A172 (cell line): ENCODE measurements around the gene NDST1. TPM values are rescaled to one million over a fixed set of nuclear protein-coding genes. Genes with fewer than 3 reads are reported as not detected.

Experiments
- DNase-seq: peaks from one replicate; pipeline ENCODE4 v3.0.0-alpha.2; 2015; ENCODE audit warnings: low spot score
- total RNA-seq: library from RNA; depleted of rRNA; stranded (reverse); fragments of >200 nt; shearing (Covaris generic); gene quantifications from 2 replicates; pipeline ENCODE4 v1.2.3, GENCODE V29; 2014

Gene NDST1
- total RNA-seq, 1 experiment from 2014 or later, result 55.4 TPM

DNA sequence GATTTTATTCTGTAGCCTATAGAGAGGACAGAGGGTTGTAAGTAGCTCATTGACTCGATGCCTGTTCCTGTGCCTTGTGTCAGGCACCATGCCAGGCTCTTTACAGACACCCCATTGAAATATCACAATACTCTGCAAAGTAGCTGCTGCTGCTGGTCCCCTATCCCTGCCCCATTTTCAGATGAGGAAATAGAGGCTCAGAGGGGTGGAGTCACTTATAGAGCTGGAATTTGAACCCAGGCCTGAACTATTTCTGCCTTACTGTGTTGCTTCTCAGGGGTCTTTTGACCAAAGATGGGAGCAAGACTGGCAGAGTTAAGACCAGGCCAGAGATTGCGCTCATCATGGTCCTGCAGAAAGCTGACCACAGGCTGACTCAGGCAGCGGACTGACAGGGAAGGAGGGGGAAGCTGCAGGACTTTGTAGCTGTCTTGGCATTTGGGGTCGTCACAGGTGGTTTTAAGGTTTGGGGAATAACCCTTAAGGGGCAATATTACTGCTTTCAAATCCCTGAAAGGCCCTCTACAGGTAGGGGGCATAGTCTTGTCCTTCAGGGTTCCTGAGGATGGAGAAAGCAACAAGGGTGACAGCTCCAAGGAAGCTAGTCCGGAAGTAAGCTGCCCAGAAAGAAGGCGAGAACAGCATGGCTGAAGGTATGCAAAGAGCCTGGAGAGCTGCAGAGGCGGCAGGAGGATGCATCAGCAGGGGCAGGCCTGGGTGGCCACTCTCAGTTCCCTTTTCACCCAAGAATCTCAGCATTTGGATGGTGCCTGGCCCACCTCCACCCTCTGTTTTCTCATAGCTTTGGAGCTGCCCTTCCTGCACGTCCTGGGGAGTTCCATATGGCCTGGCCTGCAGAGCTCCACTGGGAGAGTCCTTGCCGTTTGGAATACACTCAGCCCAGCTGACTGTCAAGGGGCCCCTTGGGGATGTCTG is 18.3 kb upstream of the NDST1 start:
- no peak for DNase-seq

DNA sequence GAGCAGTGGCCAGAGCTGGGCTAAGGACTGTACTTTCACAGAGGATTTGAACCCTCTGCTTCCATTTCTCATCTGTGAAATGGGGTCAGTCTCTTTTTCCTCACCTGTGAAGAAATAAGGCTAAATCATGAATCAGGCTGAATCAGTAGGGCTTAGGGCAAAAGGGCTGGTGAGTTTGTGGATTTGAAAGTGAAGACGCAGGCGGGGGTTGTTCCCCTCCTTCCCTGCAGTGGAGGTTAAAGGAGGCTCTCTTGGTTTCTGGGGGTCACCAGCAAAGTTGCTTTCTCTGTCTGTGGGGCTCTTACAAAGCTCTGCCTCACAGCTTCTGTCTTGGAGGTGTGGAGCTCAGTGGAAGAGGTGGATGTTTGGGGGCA is 17.6 kb upstream of the NDST1 start:
- DNase-seq, result no peak

DNA sequence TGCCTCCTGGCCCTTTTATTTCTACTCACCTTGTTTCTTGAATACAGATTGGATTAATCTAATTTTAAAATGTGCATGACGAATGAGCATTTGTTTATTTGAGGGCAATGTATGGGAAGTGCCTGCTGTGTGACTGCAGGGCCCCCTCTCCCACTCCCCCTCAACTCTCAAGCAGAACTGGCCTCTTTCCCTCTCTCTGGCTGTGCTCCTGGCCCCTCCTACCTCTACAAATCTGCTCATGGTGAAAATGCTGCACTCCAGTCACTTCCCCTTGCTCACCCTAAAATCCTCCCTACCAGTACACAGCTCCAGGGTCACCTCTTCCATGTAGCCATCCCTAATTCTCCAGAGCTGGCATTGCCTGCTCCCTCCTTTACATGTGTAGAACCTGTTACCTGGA is 17.2 kb upstream of the NDST1 start:
- no peak for DNase-seq

DNA sequence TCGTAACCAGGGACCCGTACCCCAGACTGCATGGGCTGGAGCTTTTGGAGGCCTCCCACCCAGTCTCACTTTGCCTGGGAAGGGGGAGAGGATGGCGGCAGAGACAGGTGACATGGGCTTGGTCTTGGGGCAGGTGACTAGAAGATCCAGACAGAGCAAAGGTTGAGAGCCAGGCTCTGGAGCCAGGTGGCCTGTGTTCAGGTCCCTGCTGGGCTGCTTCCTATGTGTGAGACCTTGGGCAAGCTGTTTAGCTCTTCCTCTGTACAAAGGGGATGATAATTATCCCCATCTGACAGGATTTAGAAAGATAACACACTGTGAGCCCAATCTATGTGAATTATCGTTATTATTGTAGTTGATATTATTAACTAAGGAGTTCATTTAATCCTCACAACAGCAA is 16.1 kb upstream of the NDST1 start:
- DNase-seq, result no peak

DNA sequence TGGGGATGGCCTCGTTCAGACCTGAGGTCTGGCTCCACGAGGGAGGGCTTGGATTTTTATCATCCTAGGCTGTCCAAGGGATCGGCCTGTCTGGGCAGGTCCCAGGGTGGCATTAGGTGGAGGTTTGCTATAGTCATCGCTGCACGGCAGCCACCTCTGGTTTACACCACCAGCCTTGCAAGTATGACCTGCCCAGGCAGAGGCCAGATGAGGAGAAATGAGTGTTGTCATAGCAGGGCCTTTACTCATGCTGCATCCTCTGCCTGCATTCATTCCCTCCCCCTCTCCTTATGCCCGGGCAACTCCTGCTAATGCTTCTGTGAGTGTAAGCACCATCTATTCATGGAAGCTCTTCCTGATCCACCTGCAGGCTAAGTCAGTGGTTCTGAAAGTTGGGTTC is 15.3 kb upstream of the NDST1 start:
- DNase-seq, result peak; percentile 90

DNA sequence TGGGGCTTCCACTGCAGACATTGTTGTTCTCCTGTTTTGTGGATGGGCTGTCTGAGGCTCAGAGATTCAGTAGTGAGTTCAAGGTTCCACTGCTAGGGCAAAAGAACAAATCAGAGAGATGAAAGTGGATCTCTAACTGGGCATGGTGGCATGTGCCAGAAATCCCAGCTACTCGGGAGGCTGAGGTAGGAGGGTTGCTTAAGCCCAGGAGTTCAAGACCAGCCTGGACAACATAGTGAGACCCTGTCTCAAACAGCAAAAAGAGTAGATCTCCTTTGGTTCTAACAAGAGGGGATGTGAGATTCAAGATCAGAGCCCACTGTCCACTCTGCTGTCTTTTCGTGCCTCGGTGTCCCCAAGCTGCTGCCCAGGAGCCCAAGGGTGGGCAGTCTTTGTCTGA is 11.8 kb upstream of the NDST1 start:
- DNase-seq, result no peak

DNA sequence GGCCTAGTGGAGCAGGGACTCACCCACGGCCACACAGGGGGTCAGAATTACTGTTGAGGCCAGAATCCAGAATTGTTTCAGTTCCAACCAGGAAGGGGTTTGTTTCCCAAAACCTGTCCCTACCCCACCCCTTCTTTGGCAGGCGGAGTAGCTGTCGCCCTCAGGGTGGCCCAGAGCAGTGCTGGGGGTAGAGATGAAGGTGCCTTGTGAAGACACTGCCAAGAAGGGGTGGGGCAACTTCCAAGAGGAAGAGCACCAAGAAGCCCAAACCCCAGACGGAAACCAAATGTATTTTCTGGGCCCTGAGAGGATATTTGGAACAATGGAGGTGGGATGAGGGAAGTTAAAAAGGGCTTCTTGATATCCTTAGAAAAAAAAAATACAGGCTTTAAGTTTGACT is 11.4 kb upstream of the NDST1 start:
- no peak for DNase-seq

DNA sequence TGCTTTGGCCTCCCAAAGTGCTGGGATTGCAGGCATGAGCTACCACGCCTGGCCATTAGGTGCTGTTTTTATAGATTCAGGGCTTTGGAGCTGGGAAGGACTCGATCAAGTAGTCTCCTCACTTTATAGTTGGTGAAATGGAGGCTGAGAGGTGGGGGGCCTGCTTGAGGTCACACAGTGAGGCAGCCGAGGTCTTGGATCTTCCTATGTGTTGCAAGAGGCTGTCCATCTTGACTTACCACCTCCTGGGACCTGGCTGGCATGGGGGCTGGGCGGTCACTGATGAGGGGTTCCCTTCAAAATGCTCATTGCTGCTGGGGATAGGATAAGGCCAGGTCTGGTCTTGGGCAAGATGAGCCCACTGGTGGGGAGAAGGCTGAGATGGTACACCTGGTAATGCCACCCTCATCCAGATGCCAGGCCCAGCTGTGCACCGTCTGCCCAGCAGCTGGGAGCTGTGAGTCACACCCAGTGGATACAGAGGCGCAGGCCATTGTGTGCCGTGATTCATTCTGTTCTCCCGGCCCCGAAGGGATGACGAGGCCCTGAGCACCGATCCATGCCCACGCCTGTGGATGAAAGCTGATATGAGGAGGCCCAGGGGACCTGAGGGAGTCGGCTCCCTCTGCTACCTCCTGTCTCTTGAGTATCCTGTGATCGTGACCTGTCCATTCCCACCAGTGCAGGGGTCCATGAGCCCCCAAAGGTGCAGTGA is 10.5 kb upstream of the NDST1 start:
- DNase-seq, result peak; percentile 97

DNA sequence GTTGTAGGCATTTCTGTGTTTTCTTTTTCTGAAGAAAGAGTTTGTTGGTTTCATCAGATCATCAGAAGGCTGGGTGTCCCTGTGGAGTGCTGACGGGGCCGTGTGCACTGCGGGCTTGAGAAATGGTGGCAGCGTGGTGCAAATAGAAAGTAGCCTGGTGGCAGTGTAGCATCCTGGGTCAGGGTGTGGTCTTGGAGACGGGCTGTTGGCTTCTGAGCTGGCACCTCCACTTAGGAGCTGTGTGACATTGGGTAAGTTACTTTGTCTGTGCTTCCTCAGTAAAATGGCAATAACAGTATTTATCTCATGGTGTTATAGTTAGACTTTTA is 10.0 kb upstream of the NDST1 start:
- no peak for DNase-seq

DNA sequence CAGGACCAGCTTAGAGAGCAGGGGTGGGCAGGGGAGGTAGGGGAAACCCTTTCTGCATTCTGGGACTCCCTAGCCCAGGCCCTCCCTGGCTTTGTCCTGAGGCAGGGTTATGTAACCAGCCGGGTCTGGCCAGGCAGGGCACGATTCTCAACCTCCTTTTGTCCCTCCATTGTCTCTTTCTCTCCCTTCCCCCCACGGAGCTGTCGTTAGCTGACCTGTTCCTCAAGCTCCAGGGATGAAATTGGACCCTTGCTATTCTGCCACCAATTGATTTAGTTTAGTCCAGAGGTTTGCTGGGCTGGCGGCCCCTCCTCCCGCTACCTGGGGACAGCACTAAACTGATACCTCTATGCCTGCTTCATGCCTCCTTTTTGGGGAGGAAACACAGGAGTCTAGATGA is 9.4 kb upstream of the NDST1 start:
- DNase-seq, result no peak

DNA sequence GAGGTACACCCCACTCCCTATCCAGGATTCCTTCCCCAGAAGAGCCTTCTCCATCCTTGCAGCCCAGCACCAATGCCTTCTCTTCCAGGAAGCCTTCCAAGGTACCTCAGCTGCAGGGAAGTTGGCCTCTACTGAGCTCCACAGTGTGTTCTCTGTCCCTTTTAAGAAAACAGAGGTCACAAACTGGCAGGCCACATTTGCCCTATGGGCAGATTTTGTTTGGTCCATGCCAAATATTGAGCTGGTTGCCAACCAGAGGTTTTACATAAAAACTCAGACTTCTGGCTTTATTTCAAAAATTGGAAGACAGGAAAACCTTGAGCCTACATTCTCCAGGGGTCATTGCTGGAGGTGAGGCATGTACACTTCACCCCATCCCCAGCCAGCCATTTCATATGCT is 9.0 kb upstream of the NDST1 start:
- no peak for DNase-seq

DNA sequence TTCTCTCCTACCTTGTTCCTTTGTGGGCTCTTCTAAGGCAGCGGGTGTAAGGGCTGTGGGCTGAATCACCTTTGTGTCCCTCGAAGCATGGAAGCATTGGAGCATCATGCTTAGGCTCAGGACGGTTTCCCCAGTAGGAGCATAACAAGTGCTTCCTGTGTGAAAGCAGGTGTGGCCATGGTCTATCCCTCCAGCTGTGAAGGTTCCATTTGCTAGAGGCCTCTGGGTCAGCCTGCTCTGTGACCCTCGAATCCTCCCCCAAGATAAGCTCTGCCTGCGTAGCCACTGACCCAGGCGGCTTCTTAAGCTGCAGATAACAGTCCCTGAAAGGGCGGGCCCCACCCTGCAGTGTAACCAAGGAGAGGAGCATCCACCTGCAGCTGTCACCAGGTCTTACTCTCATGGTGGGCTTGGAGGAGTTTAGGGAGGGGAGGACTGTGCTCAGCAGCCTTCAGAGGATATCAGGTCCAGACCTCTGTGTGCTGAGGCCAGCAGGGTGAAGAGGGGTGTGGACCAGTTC is 8.4 kb upstream of the NDST1 start:
- DNase-seq, result no peak

DNA sequence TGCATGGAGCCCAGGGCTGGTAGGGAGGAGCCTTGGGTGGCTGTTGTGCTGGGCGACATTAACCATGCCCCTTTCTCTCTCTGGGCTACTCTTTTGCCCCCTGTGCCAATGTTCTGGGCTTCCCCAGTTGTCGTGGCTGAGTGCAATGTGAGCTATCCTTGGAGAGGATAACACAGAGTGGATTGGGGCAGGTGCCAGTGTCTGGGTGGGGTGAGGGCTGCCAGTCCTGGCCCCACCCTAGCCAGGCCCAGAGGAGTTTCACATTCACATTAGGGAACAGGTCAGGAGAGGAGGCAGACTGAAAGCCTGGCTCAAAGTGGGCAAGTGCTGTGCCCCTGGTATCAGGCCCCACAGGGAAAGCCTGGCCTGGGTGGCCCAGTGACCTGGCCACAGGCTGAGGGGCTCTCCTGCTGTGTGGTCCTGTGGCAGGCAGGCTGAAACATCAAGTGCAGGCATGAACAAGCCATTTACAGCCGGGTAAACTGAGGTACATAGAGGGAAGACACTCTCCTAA is 7.5 kb upstream of the NDST1 start:
- no peak for DNase-seq

DNA sequence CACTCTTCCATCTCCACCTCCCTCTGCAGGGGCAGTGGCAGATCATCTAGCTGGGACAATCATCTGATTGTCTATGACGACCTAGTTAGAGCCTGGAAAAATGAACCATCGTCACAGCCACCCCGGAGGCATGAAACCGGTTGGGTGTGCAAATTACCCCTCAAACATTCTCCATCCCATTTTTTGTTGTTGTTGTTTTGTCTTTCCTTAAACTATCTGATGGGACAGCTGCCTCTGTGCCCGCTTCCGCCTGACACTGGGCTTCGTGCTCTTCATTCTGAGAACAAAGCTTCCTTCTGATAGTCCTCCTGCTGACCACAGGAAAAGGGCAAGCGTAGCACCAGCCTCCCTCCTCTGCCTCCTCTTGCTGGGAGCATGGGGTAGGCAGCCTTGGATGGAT is 7.0 kb upstream of the NDST1 start:
- no peak for DNase-seq

DNA sequence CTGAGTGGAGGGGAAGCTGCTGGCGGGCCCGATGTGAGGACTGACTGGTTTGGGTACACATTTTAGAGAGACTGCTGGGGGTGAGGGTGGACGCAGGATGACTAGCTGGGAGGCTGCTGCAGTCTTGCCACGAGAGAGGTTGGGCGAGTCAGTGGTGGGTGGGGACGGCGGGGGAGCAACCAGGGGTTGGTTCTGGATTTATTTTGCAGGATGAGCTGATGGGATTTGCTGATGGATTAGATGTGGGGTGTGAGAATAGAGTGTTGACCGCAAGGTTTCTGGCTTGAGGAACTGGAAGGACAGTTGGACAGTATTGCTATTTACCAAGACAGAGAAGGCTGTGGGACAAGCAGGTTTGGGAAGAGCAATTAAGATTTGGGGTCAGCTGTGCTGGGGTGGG is 5.8 kb upstream of the NDST1 start:
- DNase-seq, result peak; percentile 34

DNA sequence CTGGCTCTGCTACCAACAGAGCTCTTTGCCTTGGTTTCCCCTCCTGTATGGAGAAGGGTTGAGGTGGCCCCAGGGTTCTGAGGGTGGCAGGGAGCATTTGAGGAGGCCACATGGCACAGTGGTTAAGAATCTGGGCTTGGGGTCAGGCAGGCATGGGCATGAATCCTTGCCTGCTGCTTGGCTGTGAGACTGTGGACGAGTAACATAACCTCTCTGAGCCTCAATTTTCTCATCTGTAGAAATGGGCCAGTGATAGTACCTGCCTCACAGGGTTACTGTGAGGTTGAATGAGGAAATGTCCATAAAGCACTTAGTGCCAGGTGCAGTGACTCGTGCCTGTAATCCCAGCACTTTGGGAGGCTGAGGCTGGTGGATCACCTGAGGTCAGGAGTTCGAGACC is 5.1 kb upstream of the NDST1 start:
- no peak for DNase-seq

DNA sequence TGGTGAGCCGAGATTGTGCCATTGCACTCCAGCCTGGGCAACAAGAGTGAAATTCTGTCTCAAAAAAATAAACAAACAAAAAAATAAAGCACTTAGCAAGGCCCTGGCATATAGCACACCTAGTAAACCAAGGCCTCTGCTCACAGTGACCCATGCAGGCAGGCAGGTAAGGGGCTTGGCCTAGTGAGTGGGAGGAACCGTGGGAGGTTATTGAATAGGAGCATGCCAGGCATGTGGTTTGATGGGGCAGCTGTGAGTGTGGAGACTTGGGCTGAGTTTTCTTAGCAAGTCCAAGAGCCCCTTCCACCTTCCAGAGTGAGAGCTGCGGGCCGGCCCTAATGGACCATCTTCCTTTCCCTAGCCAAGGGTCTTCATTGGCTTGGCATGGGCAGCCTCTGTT is 4.5 kb upstream of the NDST1 start:
- no peak for DNase-seq

DNA sequence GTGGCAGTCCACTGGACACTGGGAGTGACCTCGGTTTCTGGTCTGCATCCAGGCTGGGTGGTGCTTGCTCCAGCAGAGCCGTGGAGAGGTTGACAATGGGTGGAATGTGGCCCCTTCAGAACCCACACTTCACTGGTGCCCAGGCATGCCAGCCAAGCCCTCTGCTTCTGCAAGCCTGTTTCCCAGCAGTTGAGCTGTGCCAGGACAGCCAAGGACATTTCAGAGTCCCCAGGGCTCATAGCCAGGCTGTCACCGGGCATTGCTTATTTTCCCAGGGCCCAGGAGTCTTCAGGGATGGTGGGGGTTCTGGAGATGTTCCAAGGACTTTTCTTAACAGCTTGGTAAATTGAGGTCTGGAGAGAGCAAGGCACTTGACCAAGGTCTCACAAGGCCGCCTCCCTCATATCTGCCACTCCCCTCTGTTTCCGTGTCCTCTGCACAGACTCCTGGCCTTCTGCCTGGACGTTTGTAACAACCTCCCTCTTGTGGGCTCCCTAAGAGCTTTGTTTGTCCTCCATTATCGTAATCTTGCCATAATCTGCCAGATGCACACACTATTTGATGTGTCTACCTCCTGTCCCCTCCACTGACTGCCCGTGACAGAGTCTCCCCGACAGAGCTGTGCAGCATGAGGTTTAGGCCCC is 3.8 kb upstream of the NDST1 start:
- peak; percentile 46 for DNase-seq

DNA sequence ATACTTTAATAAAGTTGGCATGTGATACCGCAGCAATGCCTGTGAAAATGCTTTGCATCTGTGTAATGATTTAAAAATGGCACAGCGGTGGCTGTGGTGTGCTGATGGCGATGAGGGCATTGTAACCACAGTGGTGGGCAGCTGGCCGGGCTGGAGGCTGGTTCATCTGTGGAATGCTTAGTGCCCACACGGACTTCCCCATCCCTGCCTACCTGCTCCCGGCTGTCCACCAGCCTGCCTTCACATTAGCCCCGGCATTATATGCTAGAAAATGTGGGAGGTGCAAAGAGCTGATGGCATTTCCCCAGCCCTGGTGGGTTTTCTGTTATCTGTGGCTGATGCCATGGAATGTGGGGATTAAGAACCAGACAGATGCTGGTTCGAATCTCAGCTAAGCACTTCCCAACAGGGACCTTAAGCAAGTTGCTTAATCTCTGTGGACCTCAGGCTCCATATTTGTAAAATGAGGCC is 2.9 kb upstream of the NDST1 start:
- peak; percentile 97 for DNase-seq

DNA sequence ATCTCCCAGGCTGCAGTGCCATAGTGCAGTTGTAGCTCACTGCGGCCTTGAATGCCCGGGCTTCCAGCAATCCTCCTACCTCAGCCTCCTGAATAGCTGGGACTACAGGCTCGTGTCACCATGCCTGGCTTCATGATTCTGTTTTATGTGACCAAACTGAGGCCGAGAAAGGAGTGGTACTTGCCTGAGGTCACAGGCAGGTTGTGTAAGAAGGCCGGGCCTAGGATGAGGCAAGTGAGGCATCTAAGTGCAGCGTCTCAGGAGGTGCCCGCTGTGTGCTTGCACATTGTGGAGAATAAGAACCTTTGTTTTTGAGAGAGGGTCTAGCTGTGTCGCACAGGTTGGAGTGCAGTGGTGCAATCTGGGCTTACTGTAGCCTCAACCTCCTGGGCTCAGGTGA is 2.1 kb upstream of the NDST1 start:
- no peak for DNase-seq

DNA sequence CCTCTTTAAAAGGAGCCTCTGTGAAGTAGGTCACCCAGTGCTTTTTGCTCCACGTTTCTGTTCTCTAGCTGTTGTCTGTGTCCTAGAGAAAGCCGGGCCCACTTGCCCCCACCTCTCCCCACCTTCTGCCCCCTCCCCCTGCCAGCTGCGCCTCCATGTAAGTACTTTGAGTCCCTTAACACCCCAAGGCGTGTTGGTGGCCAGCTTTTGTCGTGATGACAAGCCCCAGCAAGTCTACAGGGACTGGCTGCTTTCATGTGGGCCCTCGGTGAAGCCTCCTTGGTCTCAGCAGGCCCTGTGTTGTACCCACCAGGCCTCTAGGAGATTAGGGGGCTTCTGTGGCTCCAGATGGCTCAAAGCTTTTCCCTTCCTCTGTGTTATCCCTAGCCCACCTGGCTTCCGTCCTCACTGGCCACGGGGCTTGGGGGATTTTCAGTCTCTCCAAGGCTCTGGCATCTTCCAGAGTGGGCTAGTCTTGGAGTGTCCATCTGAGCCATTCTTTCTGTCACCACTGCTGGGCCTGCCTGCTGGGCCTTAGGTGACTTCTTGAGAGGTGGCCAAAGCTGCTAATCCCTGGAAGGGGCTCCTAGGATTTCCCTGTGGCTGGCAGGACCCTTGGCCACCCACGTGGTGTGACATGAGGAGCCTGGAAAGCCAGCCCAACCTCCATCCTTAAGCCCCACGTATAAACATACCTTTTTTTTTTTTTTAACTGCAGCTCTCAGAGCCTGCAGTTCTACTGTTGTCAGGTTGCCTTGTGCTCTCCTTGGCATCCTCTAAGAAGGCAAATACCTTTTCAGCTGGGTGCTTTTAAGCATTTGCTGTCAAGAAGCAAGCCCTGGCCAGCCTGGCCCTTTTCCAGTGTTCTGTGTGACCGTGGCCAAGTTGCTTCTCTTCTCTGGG is 1.1 kb upstream of the NDST1 start:
- no peak for DNase-seq
